Measurements from ENCODE around the gene LDLR.
"Not testable (repeated sequence)": the region's sequence is repeated elsewhere in the genome, so short reads cannot be mapped to it uniquely, and the experiment has no call there.

Gene LDLR

GRCh38 chr19:11067356-11068113, 21.7 kb upstream of the LDLR start:
- CTCF ChIA-PET: interaction anchor here (3.2 kb wide), 1 partner anchor 32 kb away, joined by 14 read pairs; no protein-coding TSS in a partner anchor
- TF ChIP-seq CTCF (IDR thresholded peaks at IDR 0.05; ENCODE audit: insufficient read depth, low read length, missing control alignments): no peak
- H3K4me3 ChIP-seq (ENCODE audit: low read depth, low read length): no peak overlapping the region
- POLR2A ChIA-PET: interaction anchor here (0.7 kb wide), 1 partner anchor 37 kb away, joined by 3 read pairs; no protein-coding TSS in a partner anchor
- no peak for DNase-seq (ENCODE audit: low read depth, low spot score)

- POLR2A ChIA-PET: no interaction called here
- CTCF ChIA-PET: interaction anchor here (1.3 to 1.5 kb wide), 2 partner anchors 34 to 57 kb away, joined by 5 to 6 read pairs; no protein-coding TSS in a partner anchor
- DNase-seq (ENCODE audit: low read depth, low spot score): no peak
- no peak for TF ChIP-seq CTCF (IDR thresholded peaks at IDR 0.05; ENCODE audit: insufficient read depth, low read length, missing control alignments)
- H3K4me3 ChIP-seq (ENCODE audit: low read depth, low read length): no peak overlapping the region
Measured at GRCh38 chr19:11069561-11069960, 19.7 kb upstream of the LDLR start.

- POLR2A ChIA-PET: interaction anchor here (0.7 kb wide), 1 partner anchor 10 kb away, joined by 5 read pairs; no protein-coding TSS in a partner anchor
- no peak overlapping the region for H3K4me3 ChIP-seq (ENCODE audit: low read depth, low read length)
- no peak for DNase-seq (ENCODE audit: low read depth, low spot score)
- CTCF ChIA-PET: interaction anchor here (0.6 to 1.5 kb wide), 2 partner anchors 56 to 59 kb away, joined by 5 read pairs; no protein-coding TSS in a partner anchor
- TF ChIP-seq CTCF (IDR thresholded peaks at IDR 0.05; ENCODE audit: insufficient read depth, low read length, missing control alignments): no peak
Measured at GRCh38 chr19:11070123-11070522, 19.1 kb upstream of the LDLR start.

- ChIA-PET POLR2A (interaction anchor here (0.7 kb wide), 1 partner anchor 202 kb away, joined by 3 read pairs; the partner anchor contains the start of gene CARM1), CTCF (interaction anchor here (0.8 kb wide), 1 partner anchor 38 kb away, joined by 3 read pairs; no protein-coding TSS in a partner anchor)
- no peak overlapping the region for H3K4me3 ChIP-seq (ENCODE audit: low read depth, low read length)
- TF ChIP-seq CTCF (IDR thresholded peaks at IDR 0.05; ENCODE audit: insufficient read depth, low read length, missing control alignments): no peak
- DNase-seq (ENCODE audit: low read depth, low spot score): no peak
Measured at GRCh38 chr19:11073568-11073967, 15.7 kb upstream of the LDLR start.

- H3K4me3 ChIP-seq (ENCODE audit: low read depth, low read length); DNase-seq (ENCODE audit: low read depth, low spot score); CTCF ChIA-PET: not testable (repeated sequence)
- POLR2A ChIA-PET: interaction anchor here (1.1 kb wide), 1 partner anchor 116 kb away, joined by 3 read pairs; the partner anchor contains the start of gene SMARCA4
Measured at GRCh38 chr19:11076792-11077191, 12.5 kb upstream of the LDLR start.

- POLR2A ChIA-PET: no interaction called here
Measured at GRCh38 chr19:11078893-11079292, 10.4 kb upstream of the LDLR start.

More at GRCh38 chr19:11078893-11079292, 10.4 kb upstream of the LDLR start:
- H3K4me3 ChIP-seq (ENCODE audit: low read depth, low read length): no peak overlapping the region
- DNase-seq (ENCODE audit: low read depth, low spot score): no peak
- no peak for TF ChIP-seq CTCF (IDR thresholded peaks at IDR 0.05; ENCODE audit: insufficient read depth, low read length, missing control alignments)
- CTCF ChIA-PET: interaction anchor here (0.7 kb wide), 1 partner anchor 24 kb away, joined by 3 read pairs; no protein-coding TSS in a partner anchor

All from AG04449 (cell line).